Sigmoid colon (tissue), 3 donors: ENCODE measurements around the gene RTKN2.

ENCODE experiments used
- CTCF ChIP-seq, 4 experiments: fragments of 450-650 bp in 3 of 4; fragments of 200-600 bp in 1 of 4; IDR thresholded peaks; one replicate each; pipeline ENCODE4 v1.5.1; 2016 to 2019; ENCODE audit warnings: antibody characterized with exemption in 4 of 4, mild to moderate bottlenecking in 3 of 4, moderate library complexity in 2 of 4
- POLR2A ChIP-seq, 2 donors: fragments of 450-650 bp; IDR thresholded peaks; one replicate each; pipeline ENCODE4 v1.6.1; 2016; ENCODE audit warnings: antibody characterized with exemption in 2 of 2, mild to moderate bottlenecking in 2 of 2, moderate library complexity in 2 of 2

- TF ChIP-seq POLR2A (IDR thresholded peaks at IDR 0.05) (no peak), CTCF (IDR thresholded peaks at IDR 0.05) (no peak)
These were observed 90.1 kb downstream of the RTKN2 start for GRCh38 chr10:62178568-62178967.
